Measurements from ENCODE around the gene TBX5.

The TBX5 gene

DNA sequence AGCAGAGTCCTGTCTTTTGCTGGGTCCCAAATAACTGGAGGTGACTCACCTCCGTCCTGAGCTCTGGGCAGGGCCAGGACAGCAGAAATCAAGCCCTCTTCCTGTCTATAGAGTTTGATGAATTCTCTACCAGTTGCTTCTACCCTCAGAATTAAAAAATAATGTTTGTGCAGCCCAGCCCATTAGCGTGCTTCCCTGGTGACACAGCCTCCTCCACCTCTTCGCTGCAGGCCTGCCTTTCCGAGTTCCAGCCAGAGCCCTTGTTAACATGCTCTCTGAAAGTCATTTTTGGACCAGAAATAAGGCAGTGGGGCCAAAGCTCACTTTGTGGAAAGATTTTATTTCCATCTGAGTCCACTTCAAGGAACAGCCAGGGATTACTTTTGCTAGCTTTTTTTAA lies 94.0 kb downstream of the TBX5 start:
- Histone ChIP-seq H3K9me3 (ENCODE audit: low read length) (no peaks in the 10 kb centered on the region), H3K36me3 (ENCODE audit: insufficient read depth, low read length) (no peaks in the 10 kb centered on the region), H3K4me1 (ENCODE audit: insufficient read depth, low read length) (no peaks in the 10 kb centered on the region), H2AFZ (ENCODE audit: low read depth, low read length) (no peak overlapping the region), H3K27me3 (ENCODE audit: insufficient read depth, low read length) (no peaks in the 10 kb centered on the region), H3K4me3 (ENCODE audit: low read length) (no peak overlapping the region)

DNA sequence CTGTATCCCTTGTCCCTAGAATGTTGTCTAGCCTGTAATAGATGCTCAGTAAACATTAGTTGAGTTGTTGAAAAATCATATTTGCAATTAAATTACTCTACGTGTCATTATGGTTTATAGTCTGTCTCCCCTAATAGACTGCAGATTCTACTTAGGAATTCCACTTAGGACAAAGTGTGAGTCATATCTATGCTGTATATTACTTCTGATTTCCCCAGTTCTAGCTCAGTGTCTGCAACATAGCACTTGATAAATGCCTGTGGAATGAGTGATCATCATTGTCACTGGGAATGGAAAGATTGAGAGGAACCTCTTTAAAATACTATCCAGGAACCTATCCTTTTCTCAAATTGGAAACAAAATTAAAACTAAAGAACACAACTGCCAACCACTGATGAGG lies 99.3 kb downstream of the TBX5 start:
- Histone ChIP-seq H2AFZ (ENCODE audit: low read depth, low read length) (no peak overlapping the region), H3K9me3 (ENCODE audit: low read length) (no peaks in the 10 kb centered on the region)

DNA sequence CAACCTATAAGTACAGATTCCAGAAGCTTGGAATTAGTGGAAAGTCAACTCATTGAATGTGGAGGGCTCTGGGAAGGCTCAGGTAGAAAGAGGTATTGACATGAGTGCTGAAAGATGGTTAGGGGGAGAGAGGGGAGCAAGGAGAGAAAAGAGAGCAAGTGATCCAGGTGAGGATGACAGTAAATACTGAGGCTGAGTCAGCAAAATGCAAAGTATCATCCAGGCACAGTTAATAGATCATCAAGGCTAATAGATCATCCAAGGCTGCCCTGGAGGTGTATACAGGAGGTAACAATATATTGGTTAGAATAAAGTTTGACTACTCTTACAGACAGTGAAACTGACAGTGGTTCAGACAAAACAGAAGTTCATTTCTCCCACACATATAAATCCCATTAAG lies 100.5 kb downstream of the TBX5 start:
- no peak overlapping the region for H2AFZ ChIP-seq (ENCODE audit: low read depth, low read length)
- no peaks in the 10 kb centered on the region for H3K27me3 ChIP-seq (ENCODE audit: insufficient read depth, low read length)

More for the DNA sequence above, 99.3 kb downstream of the TBX5 start:
- no peaks in the 10 kb centered on the region for H3K36me3 ChIP-seq (ENCODE audit: insufficient read depth, low read length)
- H3K4me1 ChIP-seq (ENCODE audit: insufficient read depth, low read length): no peaks in the 10 kb centered on the region
- no peak overlapping the region for H3K4me3 ChIP-seq (ENCODE audit: low read length)
- no peaks in the 10 kb centered on the region for H3K27me3 ChIP-seq (ENCODE audit: insufficient read depth, low read length)

More for the DNA sequence above, 100.5 kb downstream of the TBX5 start:
- H3K4me3 ChIP-seq (ENCODE audit: low read length): no peak overlapping the region
- H3K4me1 ChIP-seq (ENCODE audit: insufficient read depth, low read length): no peaks in the 10 kb centered on the region
- H3K9me3 ChIP-seq (ENCODE audit: low read length): no peaks in the 10 kb centered on the region
- H3K36me3 ChIP-seq (ENCODE audit: insufficient read depth, low read length): no peaks in the 10 kb centered on the region

Data from neuron (in vitro differentiated cells).